Muscle of leg (tissue), 11 donors: ENCODE measurements around the gene GRID1. TPM values are rescaled to one million over a fixed set of nuclear protein-coding genes. Genes with fewer than 3 reads are reported as not detected.

Experiments
- DNase-seq: peaks from one replicate; pipeline ENCODE4 v3.0.0; 2013
- H3K27ac ChIP-seq: one replicate; pipeline ENCODE4 v1.5.1; 2013; ENCODE audit warnings: mild to moderate bottlenecking, low read length, control low read depth
- H3K27me3 ChIP-seq: one replicate; pipeline ENCODE4 v1.6.1; 2013; ENCODE audit warnings: low read length; ENCODE audit not compliant: control insufficient read depth, insufficient read depth
- H3K36me3 ChIP-seq: one replicate; pipeline ENCODE4 v1.6.1; 2013; ENCODE audit warnings: low read length; ENCODE audit not compliant: control insufficient read depth, insufficient read depth
- H3K4me1 ChIP-seq: one replicate; pipeline ENCODE4 v1.6.1; 2013; ENCODE audit warnings: low read length; ENCODE audit not compliant: control insufficient read depth, insufficient read depth
- H3K4me3 ChIP-seq: one replicate; pipeline ENCODE4 v1.5.1; 2013; ENCODE audit warnings: low read length, control low read depth
- H3K9me3 ChIP-seq: replicated peaks from 2 replicates; pipeline ENCODE4 v1.6.1; 2013; ENCODE audit warnings: low read depth, low read length; ENCODE audit not compliant: control insufficient read depth
- WGBS: methylation state at CpG from one replicate; pipeline ENCODE4 v1.1.5; 2013; ENCODE audit warnings: missing lambda C conversion rate; ENCODE audit not compliant: insufficient coverage; 5-methylcytosine and 5-hydroxymethylcytosine counted together
- polyA plus RNA-seq, 8 donors: library from polyadenylated mRNA; unstranded; fragments of 120-200 nt; gene quantifications; one replicate each; pipeline versions ENCODE4 v1.2.1 to v1.2.3, GENCODE V29; 2013; ENCODE audit warnings: inconsistent platforms in 1 of 8, low replicate concordance in 1 of 8; ENCODE audit not compliant: insufficient read length in 8 of 8, insufficient read depth in 1 of 8
- total RNA-seq: library from RNA; stranded (reverse); fragments of 120-200 nt; gene quantifications from one replicate; pipeline ENCODE4 v1.2.4, GENCODE V29; 2013

The GRID1 gene
- total and polyA plus RNA-seq, 9 donors = 2.4 to 6.1 (median 3.1) TPM

DNA sequence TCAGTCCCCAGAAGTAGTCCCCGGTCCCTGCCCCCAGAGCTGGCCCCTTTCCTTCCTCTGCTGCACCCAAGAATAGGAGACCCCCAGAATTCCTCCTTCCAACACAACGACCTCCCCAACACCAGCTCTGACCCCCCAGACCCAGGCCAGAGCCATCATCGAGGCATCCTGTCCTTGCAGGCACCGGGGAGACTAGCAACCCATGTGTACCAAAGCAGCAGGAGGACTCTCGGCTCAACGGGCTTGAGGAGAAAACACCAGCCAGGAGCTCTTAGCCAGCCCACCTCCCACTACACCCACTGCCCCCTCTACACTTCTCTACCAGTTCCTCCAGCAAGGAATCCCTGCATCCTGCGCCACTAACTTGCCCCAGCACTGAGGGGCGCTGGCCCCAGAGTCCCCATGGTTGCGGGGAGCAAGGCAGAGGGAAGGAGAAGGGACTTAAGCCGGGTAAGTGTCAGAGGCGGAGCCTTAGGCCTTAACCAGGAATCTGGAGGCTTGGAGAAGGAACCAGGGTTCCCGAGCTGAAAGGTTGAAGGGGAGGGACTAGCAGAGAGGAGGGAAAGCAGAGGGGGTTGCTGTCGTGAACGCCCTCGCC lies 3.9 kb downstream of the GRID1 start:
- WGBS = 31% methylated on average over 11 of the region's 15 CpGs
- Histone ChIP-seq H3K36me3 (no peaks in the 10 kb centered on the region), H3K4me3 (no peak overlapping the region), H3K4me1 (peaks cover 22% of the 10 kb centered on the region), H3K27me3 (peaks cover 71% of the 10 kb centered on the region), H3K27ac (no peak overlapping the region), H3K9me3 (no peaks in the 10 kb centered on the region)
- no peak for DNase-seq

DNA sequence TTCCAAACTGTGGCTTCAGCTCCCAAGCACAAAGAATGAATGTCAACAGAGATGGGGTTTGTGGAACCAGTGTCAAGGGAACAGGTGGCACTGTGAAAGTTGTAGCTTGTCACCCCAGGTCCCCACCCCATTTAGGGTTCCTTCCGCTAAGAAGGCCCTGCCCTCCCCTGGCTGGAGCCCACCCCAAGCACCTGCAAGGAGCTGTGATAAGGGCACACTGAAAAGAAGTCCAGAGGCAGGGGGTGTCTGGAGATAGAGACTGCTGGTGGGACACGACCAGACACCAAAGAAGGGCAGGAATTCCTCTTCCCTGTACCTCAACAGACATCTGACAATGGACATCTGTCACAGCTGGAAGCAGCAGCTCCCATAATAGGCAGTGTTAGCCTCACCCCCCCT lies 4.5 kb downstream of the GRID1 start:
- H3K4me3 ChIP-seq = no peak overlapping the region
- H3K27me3 ChIP-seq = peaks cover 66% of the 10 kb centered on the region
- DNase-seq = no peak
- H3K9me3 ChIP-seq = no peaks in the 10 kb centered on the region
- H3K4me1 ChIP-seq = peaks cover 17% of the 10 kb centered on the region
- 80% methylated on average over 1 of the region's 2 CpGs for WGBS
- H3K36me3 ChIP-seq = no peaks in the 10 kb centered on the region
- no peak overlapping the region for H3K27ac ChIP-seq

- Histone ChIP-seq H3K4me3 (no peak overlapping the region), H3K9me3 (no peaks in the 10 kb centered on the region), H3K36me3 (no peaks in the 10 kb centered on the region), H3K27me3 (peaks cover 64% of the 10 kb centered on the region), H3K4me1 (peaks cover 13% of the 10 kb centered on the region), H3K27ac (no peak overlapping the region)
- 78% methylated on average over 4 of the region's 5 CpGs for WGBS
- DNase-seq = no peak
Measured at GRCh38 chr10:86361156-86362128, 5.2 kb downstream of the GRID1 start.

DNA sequence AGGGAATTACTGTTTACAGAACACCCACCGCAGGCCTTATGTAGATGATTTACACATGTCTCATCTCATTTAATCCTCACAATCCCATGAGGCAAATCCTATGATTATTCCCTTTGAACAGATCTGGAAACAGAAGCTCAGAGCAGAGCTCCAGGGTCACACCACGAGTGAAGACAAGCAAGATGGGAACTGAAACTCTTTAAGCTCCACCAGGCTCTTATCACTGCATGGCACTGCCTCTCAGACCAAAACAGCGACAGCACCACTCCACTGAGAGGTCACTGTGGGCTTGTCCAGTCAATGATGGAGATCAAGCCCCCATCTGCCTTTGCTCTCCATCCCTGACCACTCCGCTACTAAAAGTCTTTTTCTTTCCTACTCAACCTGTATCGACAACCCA lies 5.9 kb downstream of the GRID1 start:
- Histone ChIP-seq H3K4me1 (peaks cover 17% of the 10 kb centered on the region), H3K27ac (no peak overlapping the region), H3K9me3 (no peaks in the 10 kb centered on the region), H3K36me3 (no peaks in the 10 kb centered on the region), H3K4me3 (no peak overlapping the region), H3K27me3 (peaks cover 59% of the 10 kb centered on the region)
- WGBS = 78% methylated on average over 2 of the region's 5 CpGs
- DNase-seq = no peak

DNA sequence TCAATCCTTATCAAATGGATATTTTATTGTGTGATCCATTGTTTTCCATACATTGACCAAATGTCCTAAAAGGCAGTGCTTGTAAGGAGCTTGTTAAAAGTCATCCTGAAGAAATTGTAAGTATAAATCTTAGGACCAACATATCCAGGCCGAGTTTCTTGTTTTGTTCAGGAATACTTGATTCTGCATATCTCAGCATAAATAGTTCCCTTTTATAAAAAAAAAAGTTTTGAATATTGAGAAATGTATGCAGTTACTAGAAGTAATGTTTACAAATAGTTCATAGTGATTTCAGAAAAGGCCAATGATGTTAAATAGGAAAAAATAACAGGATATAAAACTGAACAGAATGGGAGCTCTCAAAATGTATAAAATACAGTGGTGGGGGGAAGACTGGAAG lies 6.6 kb downstream of the GRID1 start:
- no peak for DNase-seq
- no CpG with 5 or more reads among the region's 1 CpG for WGBS
- no peak overlapping the region for H3K27ac ChIP-seq
- H3K36me3 ChIP-seq = no peaks in the 10 kb centered on the region
- peaks cover 52% of the 10 kb centered on the region for H3K27me3 ChIP-seq
- H3K9me3 ChIP-seq = no peaks in the 10 kb centered on the region
- no peak overlapping the region for H3K4me3 ChIP-seq
- H3K4me1 ChIP-seq = peaks cover 17% of the 10 kb centered on the region

DNA sequence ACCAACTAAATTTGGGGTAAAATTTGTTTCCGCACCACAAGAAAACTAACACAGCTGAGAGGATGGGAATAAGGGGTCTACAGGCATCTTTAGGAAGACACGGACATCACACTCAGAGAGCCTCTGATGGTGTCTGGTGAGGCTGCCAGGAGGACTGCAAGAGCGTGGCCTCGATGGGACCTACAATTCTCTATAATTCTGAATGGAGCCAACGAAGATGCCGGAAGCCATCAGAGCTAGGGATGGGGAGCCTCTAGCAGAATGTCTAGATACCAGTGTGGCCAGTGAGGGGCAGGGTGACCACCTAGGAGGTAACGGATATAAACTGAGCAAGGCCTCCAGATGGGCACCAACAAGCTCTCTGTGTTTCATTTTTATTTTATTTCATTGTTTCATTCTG lies 7.5 kb downstream of the GRID1 start:
- H3K36me3 ChIP-seq = no peaks in the 10 kb centered on the region
- no peaks in the 10 kb centered on the region for H3K9me3 ChIP-seq
- 97% methylated on average over 6 of the region's 7 CpGs for WGBS
- no peak overlapping the region for H3K4me3 ChIP-seq
- DNase-seq = no peak
- no peak overlapping the region for H3K27ac ChIP-seq
- peaks cover 20% of the 10 kb centered on the region for H3K4me1 ChIP-seq
- H3K27me3 ChIP-seq = peaks cover 44% of the 10 kb centered on the region

DNA sequence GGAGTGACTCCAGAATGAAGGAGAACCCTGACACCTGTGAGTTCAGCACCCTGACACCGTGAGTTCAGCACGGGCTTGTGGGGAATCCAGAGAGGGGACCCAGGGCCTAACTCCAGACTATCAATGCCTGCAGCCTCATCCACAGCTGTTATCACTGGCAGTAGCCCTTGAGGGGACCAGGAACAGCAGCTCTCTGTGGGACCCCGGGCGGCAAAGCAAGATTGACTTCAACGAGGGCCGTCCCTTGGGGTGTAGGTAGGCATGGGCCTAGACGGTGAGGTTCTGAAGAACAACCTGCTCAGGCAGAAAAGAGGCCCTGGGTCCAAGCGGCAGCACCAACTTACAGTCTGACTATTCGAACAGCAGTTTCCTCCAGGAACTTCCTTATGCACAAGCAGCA lies 8.9 kb downstream of the GRID1 start:
- Histone ChIP-seq H3K27me3 (peaks cover 30% of the 10 kb centered on the region), H3K4me1 (peaks cover 17% of the 10 kb centered on the region), H3K27ac (no peak overlapping the region), H3K9me3 (peaks cover 2% of the 10 kb centered on the region), H3K4me3 (no peak overlapping the region), H3K36me3 (no peaks in the 10 kb centered on the region)
- WGBS = 82% methylated on average over 9 of the region's 9 CpGs
- DNase-seq = no peak

- Histone ChIP-seq H3K4me3 (no peak overlapping the region), H3K36me3 (no peaks in the 10 kb centered on the region), H3K4me1 (peaks cover 17% of the 10 kb centered on the region), H3K9me3 (peaks cover 4% of the 10 kb centered on the region), H3K27me3 (peaks cover 23% of the 10 kb centered on the region), H3K27ac (no peak overlapping the region)
- 40% methylated on average over 1 of the region's 2 CpGs for WGBS
- DNase-seq = peak; percentile 39
Measured at GRCh38 chr10:86357041-86357440, 9.6 kb downstream of the GRID1 start.

DNA sequence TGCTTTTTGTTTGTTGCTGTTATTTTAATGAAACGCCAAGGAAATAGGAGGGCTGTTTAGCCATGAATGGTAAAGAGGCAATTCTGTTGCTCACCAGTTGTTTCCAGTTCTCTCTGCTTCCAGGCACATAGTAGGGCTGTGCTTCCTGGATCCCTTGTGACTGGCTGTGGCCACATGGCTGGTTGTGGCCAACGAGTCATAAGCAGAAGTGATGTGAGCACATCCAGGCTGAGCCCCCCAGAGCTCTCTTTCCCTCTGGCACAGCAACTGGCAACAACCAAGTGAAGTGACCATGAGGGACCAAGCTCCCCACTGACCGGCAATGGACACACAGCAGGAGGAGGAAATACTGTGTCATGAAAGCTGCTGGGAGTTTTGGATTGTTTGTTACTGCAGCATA lies 10.3 kb downstream of the GRID1 start:
- no peak overlapping the region for H3K27ac ChIP-seq
- H3K4me3 ChIP-seq = no peak overlapping the region
- no peak for DNase-seq
- no peaks in the 10 kb centered on the region for H3K36me3 ChIP-seq
- peaks cover 17% of the 10 kb centered on the region for H3K4me1 ChIP-seq
- peaks cover 17% of the 10 kb centered on the region for H3K27me3 ChIP-seq
- WGBS = 86% methylated on average over 1 of the region's 3 CpGs
- H3K9me3 ChIP-seq = peaks cover 4% of the 10 kb centered on the region

GRCh38 chr10:86355571-86356038 lies 11.0 kb downstream of the GRID1 start:
- peaks cover 4% of the 10 kb centered on the region for H3K9me3 ChIP-seq
- H3K36me3 ChIP-seq = no peaks in the 10 kb centered on the region
- H3K27me3 ChIP-seq = peaks cover 13% of the 10 kb centered on the region
- H3K4me1 ChIP-seq = peaks cover 17% of the 10 kb centered on the region
- H3K27ac ChIP-seq = peak overlapping the region; percentile 13
- DNase-seq = peak; percentile 86
- H3K4me3 ChIP-seq = no peak overlapping the region
- WGBS = 41% methylated on average over 6 of the region's 8 CpGs
